Measurements from ENCODE around the gene RGMA.

The RGMA gene

DNA sequence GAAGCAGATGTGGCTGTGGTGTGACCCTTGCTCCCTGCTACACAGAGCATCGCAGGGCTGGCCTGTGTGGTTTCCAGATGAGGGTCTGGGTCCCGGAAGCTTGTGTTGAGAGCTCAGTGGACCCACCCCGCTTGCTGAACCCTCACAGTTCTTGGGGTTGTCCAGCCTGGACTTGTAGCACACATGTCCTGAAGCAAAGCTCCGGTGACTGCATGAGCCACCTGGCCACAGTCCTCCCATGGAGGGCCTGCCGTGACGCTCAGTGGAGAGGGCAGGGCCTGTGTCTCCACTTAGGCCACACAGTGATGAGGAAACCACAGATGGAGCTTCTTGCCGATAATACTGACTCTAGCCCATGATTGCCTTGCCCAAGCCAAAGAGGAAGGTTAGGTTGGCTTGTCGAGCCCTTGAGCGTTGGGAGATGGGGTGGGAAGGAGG is 62.6 kb downstream of the RGMA start:
- in situ Hi-C loops (cut with MboI; ENCODE audit: low sequenced_read_pairs): no loop called here

GRCh38 chr15:93025625-93025982 is 63.4 kb downstream of the RGMA start:
- in situ Hi-C loops (cut with MboI; ENCODE audit: low sequenced_read_pairs): no loop called here

- in situ Hi-C loops (cut with MboI; ENCODE audit: low sequenced_read_pairs): no loop called here
Measured at GRCh38 chr15:93024716-93025624, 64.0 kb downstream of the RGMA start.

DNA sequence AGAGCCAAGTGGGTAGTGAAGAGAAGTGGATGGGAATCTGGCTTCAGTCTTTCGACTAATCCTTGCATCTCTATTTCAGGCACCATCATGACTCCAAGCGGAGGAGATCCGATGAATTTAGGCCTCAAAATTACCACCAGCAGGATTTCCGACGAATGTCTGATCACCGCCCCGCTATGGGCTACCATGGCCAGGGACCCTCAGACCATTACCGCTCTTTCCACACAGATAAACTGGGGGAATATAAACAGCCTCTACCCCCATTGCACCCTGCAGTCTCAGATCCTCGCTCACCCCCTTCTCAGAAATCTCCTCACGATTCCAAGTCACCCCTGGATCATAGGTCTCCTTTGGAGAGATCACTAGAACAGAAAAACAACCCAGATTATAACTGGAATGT is 64.7 kb downstream of the RGMA start:
- in situ Hi-C loops (cut with MboI; ENCODE audit: low sequenced_read_pairs): no loop called here

DNA sequence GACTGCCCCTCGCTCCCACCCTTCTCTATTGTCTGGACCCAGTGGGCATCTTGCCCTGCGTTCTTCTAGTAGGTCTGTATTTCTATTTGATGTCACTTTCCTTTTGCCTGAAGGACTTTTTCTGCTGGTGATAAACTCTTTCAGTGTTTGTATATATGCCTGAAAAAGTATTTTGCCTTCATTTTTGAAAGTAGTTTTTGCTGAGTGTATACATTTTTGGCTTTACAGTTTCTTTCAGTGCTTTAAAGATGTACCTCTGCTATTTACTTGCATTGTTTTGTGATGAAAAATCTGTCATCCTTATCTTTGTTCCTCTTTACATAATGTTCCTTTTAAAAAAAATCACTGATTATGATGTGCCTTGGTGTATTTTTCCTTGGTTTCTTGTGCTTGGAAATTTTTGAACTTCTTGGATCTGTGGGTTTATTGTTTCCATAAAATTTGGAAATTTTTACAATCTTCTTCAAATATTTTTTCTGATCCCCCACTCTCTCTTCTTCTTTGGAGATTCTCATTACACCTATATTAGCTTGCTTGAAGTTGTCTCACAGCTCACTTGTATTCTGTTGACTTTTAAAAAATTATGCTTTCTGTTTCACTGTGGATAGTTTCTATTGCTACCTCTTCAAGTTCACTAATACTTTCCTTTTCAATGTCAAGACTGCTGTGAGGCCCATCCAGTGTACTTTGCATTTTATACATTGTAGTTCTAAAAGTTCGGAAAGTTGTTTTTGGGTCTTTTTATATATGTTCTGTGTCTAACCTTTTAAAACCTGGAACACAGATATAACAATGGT is 67.8 kb downstream of the RGMA start:
- in situ Hi-C loops (cut with MboI; ENCODE audit: low sequenced_read_pairs): no loop called here

GRCh38 chr15:93019971-93020370 is 69.0 kb downstream of the RGMA start:
- in situ Hi-C loops (cut with MboI; ENCODE audit: low sequenced_read_pairs): no loop called here

GRCh38 chr15:93019090-93019489 is 69.9 kb downstream of the RGMA start:
- in situ Hi-C loops (cut with MboI; ENCODE audit: low sequenced_read_pairs): no loop called here

DNA sequence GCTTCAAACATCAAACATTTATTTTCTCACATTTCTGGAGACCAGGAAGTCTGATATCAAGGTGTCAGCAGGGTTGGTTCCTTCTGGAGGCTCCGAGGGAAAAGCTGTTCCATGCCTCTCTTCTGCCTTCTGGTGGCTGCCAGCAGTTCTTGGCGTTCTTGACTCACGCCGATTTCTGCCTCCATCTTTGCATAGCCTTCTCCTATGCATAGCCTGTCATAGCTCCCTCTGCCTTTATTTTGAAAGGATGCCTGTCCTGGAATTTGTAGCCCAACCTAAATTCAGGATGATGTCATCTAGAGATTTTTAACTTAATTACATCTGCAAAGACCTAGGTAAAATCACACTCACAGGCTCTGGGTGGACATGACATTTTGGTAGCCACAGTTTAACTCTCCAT is 70.4 kb downstream of the RGMA start:
- in situ Hi-C loops (cut with MboI; ENCODE audit: low sequenced_read_pairs): no loop called here

- in situ Hi-C loops (cut with MboI; ENCODE audit: low sequenced_read_pairs): no loop called here
Measured at GRCh38 chr15:93017526-93017925, 71.5 kb downstream of the RGMA start.

- in situ Hi-C loops (cut with MboI; ENCODE audit: low sequenced_read_pairs): no loop called here
Measured at GRCh38 chr15:93012786-93013185, 76.2 kb downstream of the RGMA start.

GRCh38 chr15:93007994-93008393 is 81.0 kb downstream of the RGMA start:
- in situ Hi-C loops (cut with MboI; ENCODE audit: low sequenced_read_pairs): no loop called here

- in situ Hi-C loops (cut with MboI; ENCODE audit: low sequenced_read_pairs): no loop called here
Measured at GRCh38 chr15:93005133-93005532, 83.9 kb downstream of the RGMA start.

DNA sequence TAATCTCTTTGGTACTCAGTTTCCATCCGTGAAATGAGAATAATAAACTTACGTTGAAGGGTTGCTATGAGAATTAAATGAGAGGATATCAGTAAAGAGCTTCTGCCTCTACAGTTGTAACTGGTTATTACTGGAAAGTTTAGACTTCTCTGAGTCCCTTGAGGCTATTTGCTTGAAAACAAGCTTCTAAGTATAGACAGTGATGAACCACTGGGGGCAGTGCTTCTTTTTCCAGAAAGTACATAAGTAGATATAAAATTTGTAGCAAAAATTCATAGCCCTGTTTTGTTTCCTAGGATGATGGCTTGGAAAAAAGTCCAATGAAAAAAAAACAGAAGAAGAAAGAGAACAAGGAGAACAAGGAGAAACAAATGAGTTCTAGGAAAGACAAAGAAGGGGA is 87.1 kb downstream of the RGMA start:
- in situ Hi-C loops (cut with MboI; ENCODE audit: low sequenced_read_pairs): no loop called here

DNA sequence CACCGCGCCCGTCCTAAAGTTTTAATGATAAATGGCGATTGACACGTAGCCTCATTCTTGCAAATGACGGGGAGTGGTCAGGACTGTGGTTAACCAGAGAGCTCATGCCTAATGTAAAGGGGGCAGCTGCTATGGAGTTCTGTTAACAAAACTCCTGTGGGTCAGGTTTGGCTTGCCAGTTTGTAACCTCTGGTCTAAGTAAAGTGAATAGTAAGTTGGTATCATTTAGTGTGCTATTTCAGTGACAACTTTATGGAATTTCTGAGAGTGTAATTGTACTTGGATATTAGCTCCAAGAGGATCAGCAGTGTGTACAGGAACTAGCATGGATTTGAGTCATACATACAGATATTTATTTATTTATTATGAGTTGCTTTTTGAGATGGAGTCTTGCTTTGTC is 87.9 kb downstream of the RGMA start:
- in situ Hi-C loops (cut with MboI; ENCODE audit: low sequenced_read_pairs): no loop called here

- in situ Hi-C loops (cut with MboI; ENCODE audit: low sequenced_read_pairs): no loop called here
Measured at GRCh38 chr15:92997821-92998220, 91.2 kb downstream of the RGMA start.

DNA sequence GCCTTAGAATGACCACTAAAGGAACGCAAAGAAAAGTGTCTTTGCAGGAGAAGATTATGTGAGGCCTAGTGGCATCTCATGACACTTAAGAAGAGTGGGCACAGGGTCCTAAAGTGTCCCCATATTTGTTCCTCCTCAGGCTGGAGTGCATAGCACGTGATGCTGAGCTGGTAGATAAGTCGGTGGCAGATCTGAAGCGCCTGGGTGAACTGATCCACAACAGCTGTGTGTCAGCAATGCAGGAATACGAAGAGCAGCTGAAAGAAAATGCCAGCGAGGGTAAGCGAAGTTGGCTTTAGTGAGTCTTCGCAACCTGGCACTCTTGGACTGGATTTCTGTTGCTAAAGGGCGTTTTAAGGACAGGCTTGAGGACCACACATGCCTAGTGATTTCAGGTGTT is 96.3 kb downstream of the RGMA start:
- in situ Hi-C loops (cut with MboI; ENCODE audit: low sequenced_read_pairs): no loop called here

DNA sequence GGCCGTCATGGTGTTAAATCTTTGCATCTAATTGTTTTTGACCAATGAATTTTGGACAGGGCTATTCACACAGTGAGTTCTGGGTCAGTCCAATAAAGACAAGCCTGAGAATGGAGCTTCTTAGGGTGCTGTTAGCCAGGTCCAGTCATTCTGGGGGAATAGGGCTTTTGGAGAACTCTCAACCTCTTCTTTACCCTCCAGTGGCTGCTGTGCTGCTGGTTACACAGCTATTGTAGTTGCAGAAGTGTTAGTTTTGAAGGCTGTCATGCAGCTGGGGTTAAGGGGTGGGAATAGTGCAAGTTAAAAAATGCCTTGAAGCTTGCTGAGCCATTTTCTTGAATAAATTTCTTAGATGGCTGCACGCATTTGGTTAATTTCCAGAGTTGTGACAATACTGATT is 99.0 kb downstream of the RGMA start:
- in situ Hi-C loops (cut with MboI; ENCODE audit: low sequenced_read_pairs): no loop called here

- in situ Hi-C loops (cut with MboI; ENCODE audit: low sequenced_read_pairs): no loop called here
Measured at GRCh38 chr15:92989470-92989869, 99.5 kb downstream of the RGMA start.
